Endothelial cell of umbilical vein (primary cell): ENCODE measurements around the gene IL32. TPM values are rescaled to one million over a fixed set of nuclear protein-coding genes. Genes with fewer than 3 reads are reported as not detected.

Experiments
- BruUV-seq: library from RNA; stranded (reverse); fragments of 400-500 nt; replicated peaks from 2 replicates; lab custom pipeline; 2021; lab: Mats Ljungman, UMichigan
- CTCF ChIA-PET: fragments of 300-600, 350-600 bp; sonication (Branson Sonifier 250); formaldehyde crosslinking; loops from one replicate; lab custom pipeline; 2021; ENCODE audit warnings: antibody characterized with exemption, inconsistent platforms; lab: Charles Lee
- POLR2A ChIA-PET: fragments of 300-600, 350-600 bp; sonication (Branson Sonifier 250); formaldehyde crosslinking; loops from one replicate; lab custom pipeline; 2021; ENCODE audit warnings: antibody characterized with exemption, inconsistent platforms; lab: Charles Lee
- DNase-seq: peaks from one replicate; pipeline ENCODE4 v3.0.0-alpha.2; 2011; ENCODE audit warnings: low read depth, low spot score
- FAIRE-seq: peaks from 2 replicates; lab custom pipeline; 2011; peaks lifted over from hg19 to GRCh38; lab: Jason Lieb, UNC
- H2AFZ ChIP-seq: 2 replicates; pipeline ENCODE4 v1.6.0; 2012; ENCODE audit warnings: low read depth, low read length, control low read depth, inconsistent platforms
- H3K27ac ChIP-seq: 2 replicates; pipeline ENCODE4 v1.5.1; 2011; ENCODE audit warnings: low read depth, mild to moderate bottlenecking, control low read depth, low read length, moderate library complexity; ENCODE audit not compliant: insufficient read depth
- H3K27me3 ChIP-seq, 2 experiments: 2 replicates each; pipeline versions ENCODE4 v1.6.0 to v1.6.1; 2011; ENCODE audit warnings: low read length in 2 of 2, mixed read lengths in 1 of 2; ENCODE audit not compliant: control insufficient read depth in 2 of 2, insufficient read depth in 2 of 2
- H3K36me3 ChIP-seq, 2 experiments: 2 replicates in 1 of 2; 3 replicates in 1 of 2; pipeline ENCODE4 v1.5.1; 2011; ENCODE audit warnings: low read length in 2 of 2, mild to moderate bottlenecking in 1 of 2, moderate library complexity in 1 of 2; ENCODE audit not compliant: control insufficient read depth in 2 of 2, insufficient read depth in 2 of 2; ENCODE audit errors: extremely low read depth in 1 of 2
- H3K4me1 ChIP-seq: 3 replicates; pipeline ENCODE4 v1.5.1; 2011; ENCODE audit warnings: mild to moderate bottlenecking, low read length; ENCODE audit not compliant: control insufficient read depth, insufficient read depth; ENCODE audit errors: extremely low read depth
- H3K4me2 ChIP-seq: 2 replicates; pipeline ENCODE4 v1.6.1; 2011; ENCODE audit warnings: low read length, control low read depth, mixed read lengths; ENCODE audit not compliant: insufficient read depth
- H3K4me3 ChIP-seq, 3 experiments: fragments of 200-600 bp in 1 of 3; sonication (generic), shearing (Covaris generic) in 1 of 3; replicated peaks in 1 of 3; 2 replicates each; pipeline ENCODE4 v1.5.1; 2011 to 2016; ENCODE audit warnings: control low read depth in 3 of 3, low read length in 3 of 3, mild to moderate bottlenecking in 2 of 3, inconsistent platforms in 1 of 3, low read depth in 1 of 3, moderate library complexity in 1 of 3; ENCODE audit not compliant: insufficient read depth in 1 of 3
- H3K79me2 ChIP-seq: 2 replicates; pipeline ENCODE4 v1.6.0; 2012; ENCODE audit warnings: low read length, inconsistent platforms; ENCODE audit not compliant: control insufficient read depth, insufficient read depth
- H3K9ac ChIP-seq: replicated peaks from 2 replicates; pipeline ENCODE3; 2011; ENCODE audit warnings: low read length, control low read depth; ENCODE audit not compliant: insufficient read depth; ENCODE audit errors: extremely low read depth
- H3K9me1 ChIP-seq: replicated peaks from 3 replicates; pipeline ENCODE4 v1.6.0; 2011; ENCODE audit warnings: mild to moderate bottlenecking, low read length; ENCODE audit not compliant: control insufficient read depth, insufficient read depth; ENCODE audit errors: extremely low read depth
- H3K9me3 ChIP-seq: replicated peaks from 2 replicates; pipeline ENCODE4 v1.5.1; 2012; ENCODE audit warnings: low read length, inconsistent platforms; ENCODE audit not compliant: control insufficient read depth, insufficient read depth
- H4K20me1 ChIP-seq: replicated peaks from 2 replicates; pipeline ENCODE3; 2011; ENCODE audit warnings: mild to moderate bottlenecking, low read length; ENCODE audit not compliant: control insufficient read depth, insufficient read depth; ENCODE audit errors: extremely low read depth
- CTCF ChIP-seq, 2 donors: IDR thresholded peaks; 1 replicate in 1 of 2; 2 replicates in 1 of 2; pipeline ENCODE4 v1.5.1; 2011; ENCODE audit warnings: low read length in 2 of 2, mild to moderate bottlenecking in 2 of 2, moderate library complexity in 2 of 2, control low read depth in 1 of 2, inconsistent platforms in 1 of 2, low read depth in 1 of 2; ENCODE audit not compliant: insufficient read depth in 1 of 2; ENCODE audit errors: extremely low read depth in 1 of 2
- FOS ChIP-seq: IDR thresholded peaks from 2 replicates; pipeline ENCODE4 v1.6.1; 2011; ENCODE audit warnings: mild to moderate bottlenecking, low read length, moderate library complexity, borderline replicate concordance; ENCODE audit not compliant: insufficient read depth
- JUN ChIP-seq: IDR thresholded peaks from 2 replicates; pipeline ENCODE4 v1.6.1; 2011; ENCODE audit warnings: borderline replicate concordance, low read depth; ENCODE audit not compliant: insufficient read length, insufficient read depth
- MAX ChIP-seq: IDR thresholded peaks from 2 replicates; pipeline ENCODE4 v1.6.1; 2011; ENCODE audit not compliant: insufficient read depth, insufficient read length
- POLR2A ChIP-seq: IDR thresholded peaks from 2 replicates; pipeline ENCODE4 v1.6.1; 2012; ENCODE audit warnings: low read depth, mild to moderate bottlenecking, control low read depth, low read length
- POLR2AphosphoS5 ChIP-seq: IDR thresholded peaks from 2 replicates; pipeline ENCODE4 v1.6.1; 2012; ENCODE audit warnings: low read depth, mild to moderate bottlenecking, control low read depth, low read length, moderate library complexity; ENCODE audit not compliant: insufficient read depth
- dilution Hi-C: fragments of 300-500 bp; cut with MboI; formaldehyde crosslinking; loops from one replicate; pipeline ENCODE4 v1.15.0; 2019; ENCODE audit warnings: low sequenced_read_pairs; ENCODE audit not compliant: extremely low pct_ligation_motif_present
- intact Hi-C: fragments of 100-400 bp; cut with micrococcal nuclease; formaldehyde crosslinking; loops from one replicate; pipeline ENCODE4 v1.10.0; 2022
- polyA plus RNA-seq, 4 experiments: library from polyadenylated mRNA; depleted of rRNA in 3 of 4; stranded (reverse) in 3 of 4; unstranded in 1 of 4; fragments of >200 nt; gene quantifications; 2 replicates each; pipeline versions ENCODE4 v1.2.1 to v1.2.3, GENCODE V29; 2011 to 2012; ENCODE audit warnings: missing spikeins in 1 of 4
- total RNA-seq: library from RNA; stranded (reverse); gene quantifications from 2 replicates; pipeline ENCODE4 v1.2.3, GENCODE V29; 2021

Gene IL32
- total and polyA plus RNA-seq, 2 donors (not counting 3 experiments of a cell fraction or from before 2014, with no cell fraction given), result 55.7 to 336 TPM

- Histone ChIP-seq H3K4me2 (no peak overlapping the region), H2AFZ (no peak overlapping the region), H3K9ac (no peak overlapping the region), H3K9me3 (no peaks in the 10 kb centered on the region), H3K9me1 (no peaks in the 10 kb centered on the region), H3K4me1 (no peaks in the 10 kb centered on the region), H3K27ac (no peak overlapping the region), H4K20me1 (no peaks in the 10 kb centered on the region), H3K27me3 (peaks cover 39 to 45% of the 10 kb centered on the region in 2 experiments), H3K4me3 (no peak overlapping the region), H3K36me3 (peaks cover 0 to 9% of the 10 kb centered on the region in 2 experiments), H3K79me2 (no peaks in the 10 kb centered on the region)
- no TSS peak for BruUV-seq
- TF ChIP-seq POLR2A, result no peak
- no peak for TF ChIP-seq POLR2AphosphoS5
- no peak for TF ChIP-seq MAX
- TF ChIP-seq JUN, result no peak
- TF ChIP-seq CTCF (IDR thresholded peaks at IDR 0.05; ENCODE audit: extremely low read depth in 1 of 2, insufficient read depth in 1 of 2, low read depth in 1 of 2, low read length in 2 of 2), result no peak
- no peak for TF ChIP-seq FOS
- ChIA-PET POLR2A (no interaction called here), CTCF (interaction anchor here (1.4 to 8.8 kb wide), 16 partner anchors 9 to 141 kb away, joined by 4 to 200 read pairs (median 12); partner anchors contain the start of genes HCFC1R1, MMP25, THOC6 and TNFRSF12A)
- intact Hi-C loops, result loop anchor here (2.0 kb wide), 1 partner anchor 28 kb away; no protein-coding TSS in a partner anchor
- FAIRE-seq, result no peak
- dilution Hi-C loops, result no loop called here
- no peak for DNase-seq
These were observed 34.9 kb upstream of the IL32 start for GRCh38 chr16:3030222-3031212.
